DMS79 treated with DMSO at 0.1 percent for 48 hours (cell line): ENCODE results near the gene SNX32.

Experiments
- DNase-seq: peaks from one replicate; lab custom pipeline; 2025; lab: John Stamatoyannopoulos, UW

SNX32 gene

DNA sequence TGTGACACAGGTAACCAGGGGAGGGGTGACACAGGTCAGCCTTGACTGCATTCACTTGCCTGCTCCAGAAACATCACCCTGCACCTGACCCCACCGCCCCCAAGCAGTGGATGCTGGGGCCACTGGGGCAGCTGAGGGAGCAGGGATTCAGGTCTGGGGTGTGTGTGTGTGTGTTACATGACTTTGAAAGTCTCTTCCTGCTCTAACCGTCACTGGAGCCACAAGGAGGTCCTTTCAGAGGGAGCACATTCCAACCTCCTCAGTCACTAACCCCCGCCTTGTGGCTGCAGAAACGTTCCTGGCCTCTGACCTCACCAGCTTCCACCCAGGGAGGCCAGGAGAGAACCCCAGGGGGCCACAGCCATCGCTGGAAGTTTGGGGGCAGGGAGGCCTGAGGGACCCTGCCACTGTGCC, 69.3 kb downstream of the SNX32 start:
- DNase-seq: no peak
